OCI-LY3 (cell line): ENCODE data around the gene SPON1.

Source experiments
- H2AFZ ChIP-seq: fragments of 200-600, 300-600 bp; shearing (Covaris generic); 2 replicates; pipeline ENCODE4 v1.6.0; 2014; ENCODE audit warnings: antibody characterized with exemption, low read depth, low read length
- H3K27ac ChIP-seq: fragments of 200-600, 300-600 bp; sonication (generic); 2 replicates; pipeline ENCODE4 v1.5.1; 2014; ENCODE audit warnings: mild to moderate bottlenecking, low read length, moderate library complexity, mixed read lengths
- H3K27me3 ChIP-seq: fragments of 200-600, 300-600 bp; sonication (generic); 2 replicates; pipeline ENCODE4 v1.6.1; 2014; ENCODE audit warnings: low read depth, low read length, mixed read lengths
- H3K36me3 ChIP-seq: fragments of 200-600, 300-600 bp; sonication (generic); replicated peaks from 2 replicates; pipeline ENCODE3; 2014; ENCODE audit warnings: low read depth, low read length, mixed read lengths
- H3K4me1 ChIP-seq: fragments of 300-600, 200-600 bp; sonication (generic); 2 replicates; pipeline ENCODE4 v1.6.1; 2014; ENCODE audit warnings: low read length, mixed read lengths
- H3K4me2 ChIP-seq: fragments of 200-600, 300-600 bp; sonication (generic); 2 replicates; pipeline ENCODE4 v1.6.1; 2014; ENCODE audit warnings: low read length, mixed read lengths
- H3K4me3 ChIP-seq: fragments of 300-600, 200-600 bp; sonication (generic); 2 replicates; pipeline ENCODE4 v1.5.1; 2014; ENCODE audit warnings: antibody characterized with exemption, mild to moderate bottlenecking, low read length, moderate library complexity
- H3K79me2 ChIP-seq: fragments of 300-600, 200-600 bp; shearing (Covaris generic); 2 replicates; pipeline ENCODE4 v1.6.1; 2014; ENCODE audit warnings: mild to moderate bottlenecking, low read length, mixed read lengths
- H3K9ac ChIP-seq: fragments of 300-600, 200-600 bp; shearing (Covaris generic); 2 replicates; pipeline ENCODE4 v1.6.0; 2014; ENCODE audit warnings: mild to moderate bottlenecking, low read length, moderate library complexity
- H3K9me3 ChIP-seq: fragments of 200-600, 300-600 bp; shearing (Covaris generic); 2 replicates; pipeline ENCODE4 v1.6.1; 2014; ENCODE audit warnings: low read length, mixed read lengths; ENCODE audit not compliant: insufficient read depth
- H4K20me1 ChIP-seq: fragments of 200-600, 300-600 bp; sonication (generic); 2 replicates; pipeline ENCODE4 v1.6.1; 2016; ENCODE audit warnings: low read length, mixed read lengths; ENCODE audit not compliant: insufficient read depth
- EZH2phosphoT487 ChIP-seq: fragments of 200-600 bp; shearing (Covaris generic); IDR thresholded peaks from 2 replicates; pipeline ENCODE4 v1.6.1; 2018; ENCODE audit warnings: antibody characterized with exemption, mixed run types, low read depth
- TF ChIP-seq, protein P1 (sequence below): fragments of 200-600, 300-600 bp; sonication (generic); IDR thresholded peaks from 2 replicates; pipeline ENCODE4 v1.5.1; 2014; ENCODE audit warnings: antibody characterized with exemption, low read length, low read depth

The SPON1 gene

GRCh38 chr11:14229472-14229871, 266.9 kb downstream of the SPON1 start:
- Histone ChIP-seq H3K27ac (no peak overlapping the region), H3K4me1 (no peaks in the 10 kb centered on the region), H3K27me3 (0 out of 2 replicates have a peak, but pooled peaks cover 7% of the 10 kb centered on the region), H3K4me3 (no peak overlapping the region), H2AFZ (no peak overlapping the region), H3K79me2 (no peaks in the 10 kb centered on the region), H4K20me1 (no peaks in the 10 kb centered on the region), H3K36me3 (no peaks in the 10 kb centered on the region), H3K4me2 (no peak overlapping the region), H3K9me3 (no peaks in the 10 kb centered on the region), H3K9ac (no peak overlapping the region)
- TF ChIP-seq, protein P1, sequence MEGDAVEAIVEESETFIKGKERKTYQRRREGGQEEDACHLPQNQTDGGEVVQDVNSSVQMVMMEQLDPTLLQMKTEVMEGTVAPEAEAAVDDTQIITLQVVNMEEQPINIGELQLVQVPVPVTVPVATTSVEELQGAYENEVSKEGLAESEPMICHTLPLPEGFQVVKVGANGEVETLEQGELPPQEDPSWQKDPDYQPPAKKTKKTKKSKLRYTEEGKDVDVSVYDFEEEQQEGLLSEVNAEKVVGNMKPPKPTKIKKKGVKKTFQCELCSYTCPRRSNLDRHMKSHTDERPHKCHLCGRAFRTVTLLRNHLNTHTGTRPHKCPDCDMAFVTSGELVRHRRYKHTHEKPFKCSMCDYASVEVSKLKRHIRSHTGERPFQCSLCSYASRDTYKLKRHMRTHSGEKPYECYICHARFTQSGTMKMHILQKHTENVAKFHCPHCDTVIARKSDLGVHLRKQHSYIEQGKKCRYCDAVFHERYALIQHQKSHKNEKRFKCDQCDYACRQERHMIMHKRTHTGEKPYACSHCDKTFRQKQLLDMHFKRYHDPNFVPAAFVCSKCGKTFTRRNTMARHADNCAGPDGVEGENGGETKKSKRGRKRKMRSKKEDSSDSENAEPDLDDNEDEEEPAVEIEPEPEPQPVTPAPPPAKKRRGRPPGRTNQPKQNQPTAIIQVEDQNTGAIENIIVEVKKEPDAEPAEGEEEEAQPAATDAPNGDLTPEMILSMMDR = no peak
- no peak for TF ChIP-seq EZH2phosphoT487

- TF ChIP-seq, protein P1 = no peak
- no peak for TF ChIP-seq EZH2phosphoT487
- H3K9ac ChIP-seq = no peak overlapping the region
- no peaks in the 10 kb centered on the region for H3K79me2 ChIP-seq
- H3K4me3 ChIP-seq = no peak overlapping the region
- no peak overlapping the region for H2AFZ ChIP-seq
- no peak overlapping the region for H3K4me2 ChIP-seq
- H3K9me3 ChIP-seq = no peaks in the 10 kb centered on the region
- H3K36me3 ChIP-seq = no peaks in the 10 kb centered on the region
- 0 out of 2 replicates have a peak, but pooled peaks cover 7% of the 10 kb centered on the region for H3K27me3 ChIP-seq
- no peaks in the 10 kb centered on the region for H3K4me1 ChIP-seq
- H4K20me1 ChIP-seq = no peaks in the 10 kb centered on the region
- H3K27ac ChIP-seq = no peak overlapping the region
These were observed 267.9 kb downstream of the SPON1 start for GRCh38 chr11:14230407-14230806.

- H3K9me3 ChIP-seq = no peaks in the 10 kb centered on the region
- no peaks in the 10 kb centered on the region for H3K36me3 ChIP-seq
- TF ChIP-seq, protein P1 = peak; percentile 25; the same call in 1 of the 2 replicates
- TF ChIP-seq EZH2phosphoT487 = no peak
- no peak overlapping the region for H3K4me3 ChIP-seq
- H3K9ac ChIP-seq = no peak overlapping the region
- H3K27me3 ChIP-seq = 0 out of 2 replicates have a peak, but pooled peaks cover 7% of the 10 kb centered on the region
- no peaks in the 10 kb centered on the region for H4K20me1 ChIP-seq
- H3K27ac ChIP-seq = no peak overlapping the region
- H3K79me2 ChIP-seq = no peaks in the 10 kb centered on the region
- no peak overlapping the region for H3K4me2 ChIP-seq
- H2AFZ ChIP-seq = no peak overlapping the region
- peaks cover 16% of the 10 kb centered on the region for H3K4me1 ChIP-seq
These were observed 270.1 kb downstream of the SPON1 start for GRCh38 chr11:14232652-14233051.

GRCh38 chr11:14234446-14234845, 271.9 kb downstream of the SPON1 start:
- Histone ChIP-seq H3K9ac (no peak overlapping the region), H3K79me2 (no peaks in the 10 kb centered on the region), H3K4me1 (peaks cover 26% of the 10 kb centered on the region), H3K27ac (no peak overlapping the region), H3K4me2 (no peak overlapping the region), H2AFZ (no peak overlapping the region), H3K4me3 (no peak overlapping the region), H3K9me3 (no peaks in the 10 kb centered on the region), H4K20me1 (no peaks in the 10 kb centered on the region), H3K27me3 (0 out of 2 replicates have a peak, but pooled peaks cover 5% of the 10 kb centered on the region), H3K36me3 (no peaks in the 10 kb centered on the region)
- TF ChIP-seq, protein P1 = no peak
- TF ChIP-seq EZH2phosphoT487 = no peak
